Measurements from ENCODE around the gene ADGRL3.

GRCh38 chr4:61152433-61152832, 47.7 kb upstream of the ADGRL3 start:
- TF ChIP-seq CTCF (IDR thresholded peaks at IDR 0.05) (no peak), POLR2A (IDR thresholded peaks at IDR 0.05; ENCODE audit: low read depth) (no peak), EP300 (IDR thresholded peaks at IDR 0.05) (no peak)

Measured in esophagus muscularis mucosa (tissue), 4 donors.